Osteoblast (primary cell): Measurements from ENCODE around the gene MX2. TPM values are rescaled to one million over a fixed set of nuclear protein-coding genes. Genes with fewer than 3 reads are reported as not detected.

Experiments used
- DNase-seq: peaks from one replicate; pipeline ENCODE4 v3.0.0; 2011; ENCODE audit warnings: low spot score, mixed read lengths; ENCODE audit not compliant: insufficient read length; ENCODE audit errors: missing footprints
- H2AFZ ChIP-seq: 2 replicates; pipeline ENCODE4 v1.6.0; 2011; ENCODE audit warnings: mild to moderate bottlenecking, low read length
- H3K27ac ChIP-seq: 2 replicates; pipeline ENCODE4 v1.5.1; 2011; ENCODE audit warnings: mild to moderate bottlenecking, low read depth, low read length, moderate library complexity
- H3K27me3 ChIP-seq: 2 replicates; pipeline ENCODE4 v1.6.0; 2012; ENCODE audit warnings: mild to moderate bottlenecking, control low read depth, inconsistent platforms, low read length, moderate library complexity; ENCODE audit not compliant: insufficient read depth
- H3K36me3 ChIP-seq: 2 replicates; pipeline ENCODE4 v1.5.1; 2011; ENCODE audit warnings: mild to moderate bottlenecking, low read length, control low read depth, moderate library complexity; ENCODE audit not compliant: insufficient read depth
- H3K4me1 ChIP-seq: 2 replicates; pipeline ENCODE4 v1.5.1; 2011; ENCODE audit warnings: mild to moderate bottlenecking, low read length, control low read depth, moderate library complexity; ENCODE audit not compliant: insufficient read depth
- H3K4me2 ChIP-seq: 2 replicates; pipeline ENCODE4 v1.6.0; 2011; ENCODE audit warnings: mild to moderate bottlenecking, low read length; ENCODE audit not compliant: insufficient read depth
- H3K4me3 ChIP-seq: fragments of 200-600 bp; sonication (generic); 3 replicates; pipeline ENCODE4 v1.5.1; 2012; ENCODE audit warnings: mild to moderate bottlenecking, low read length, inconsistent platforms; ENCODE audit not compliant: insufficient read depth
- H3K79me2 ChIP-seq: 2 replicates; pipeline ENCODE4 v1.6.0; 2012; ENCODE audit warnings: mild to moderate bottlenecking, low read length, control low read depth, inconsistent platforms; ENCODE audit not compliant: insufficient read depth
- H3K9me3 ChIP-seq: 2 replicates; pipeline ENCODE4 v1.5.1; 2011; ENCODE audit warnings: low read depth, low read length, control low read depth
- H4K20me1 ChIP-seq: 2 replicates; pipeline ENCODE4 v1.6.0; 2012; ENCODE audit warnings: mild to moderate bottlenecking, low read length, control low read depth; ENCODE audit not compliant: insufficient read depth
- CTCF ChIP-seq: IDR thresholded peaks from 2 replicates; pipeline ENCODE4 v1.5.1; 2011; ENCODE audit warnings: mild to moderate bottlenecking, low read depth, low read length, moderate library complexity; ENCODE audit errors: extremely low read depth
- total RNA-seq: library from RNA; depleted of rRNA; stranded (reverse); fragments of >200 nt; gene quantifications from 2 replicates; pipeline ENCODE4 v1.2.3, GENCODE V29; 2012

The MX2 gene
- total RNA-seq, 1 donor, result 14.5 TPM

GRCh38 chr21:41425588-41425953 lies 63.7 kb downstream of the MX2 start:
- Histone ChIP-seq H3K9me3 (no peaks in the 10 kb centered on the region), H3K27me3 (peaks cover 12% of the 10 kb centered on the region), H4K20me1 (no peaks in the 10 kb centered on the region), H3K27ac (no peak overlapping the region), H2AFZ (peak overlapping the region; percentile 71), H3K4me1 (peaks cover 11% of the 10 kb centered on the region), H3K4me2 (peak overlapping the region; percentile 85), H3K79me2 (no peaks in the 10 kb centered on the region), H3K4me3 (peak overlapping the region; percentile 69), H3K36me3 (no peaks in the 10 kb centered on the region)
- DNase-seq, result no peak
- no peak for TF ChIP-seq CTCF

- H3K4me3 ChIP-seq, result peak within 1 kb of the TSS; percentile 69
- peaks cover 11% of the 10 kb centered on the region for H3K4me1 ChIP-seq
- no peak for TF ChIP-seq CTCF
Measured at GRCh38 chr21:41425954-41426675, 64.3 kb downstream of the MX2 start, which contains the start of gene MX1. Gene MX1 (plus strand): TSS chr21:41426239. CDS start chr21:41432071, 5,832 bp downstream.

GRCh38 chr21:41426676-41427404 lies 65.0 kb downstream of the MX2 start:
- peak overlapping the region; percentile 69 for H3K4me3 ChIP-seq
- H3K4me2 ChIP-seq, result peak overlapping the region; percentile 85

More at GRCh38 chr21:41425954-41426675, 64.3 kb downstream of the MX2 start, which contains the start of gene MX1:
- Histone ChIP-seq H2AFZ (peak within 1 kb of the TSS; percentile 71), H3K27me3 (peaks cover 12% of the 10 kb centered on the region), H3K79me2 (no peaks in the 10 kb centered on the region), H4K20me1 (no peaks in the 10 kb centered on the region), H3K27ac (no peak within 1 kb of the TSS), H3K9me3 (no peaks in the 10 kb centered on the region), H3K4me2 (peak within 1 kb of the TSS; percentile 85), H3K36me3 (no peaks in the 10 kb centered on the region)
- DNase-seq, result peak; percentile 91

More at GRCh38 chr21:41426676-41427404, 65.0 kb downstream of the MX2 start:
- Histone ChIP-seq H3K36me3 (no peaks in the 10 kb centered on the region), H4K20me1 (no peaks in the 10 kb centered on the region), H3K27ac (no peak overlapping the region), H3K79me2 (no peaks in the 10 kb centered on the region), H2AFZ (peak overlapping the region; percentile 51), H3K4me1 (peaks cover 11% of the 10 kb centered on the region), H3K9me3 (no peaks in the 10 kb centered on the region), H3K27me3 (peaks cover 12% of the 10 kb centered on the region)
- no peak for TF ChIP-seq CTCF
- DNase-seq, result peak; percentile 73
